C4-2B (cell line): ENCODE results near the gene STK4.
A peak's percentile ranks its signal among the peaks of the same experiment; 100 is the strongest.

Experiments
- CTCF ChIP-seq: fragments of 450-650 bp; conservative IDR thresholded peaks from 2 replicates; pipeline ENCODE4 v1.5.1; 2017; ENCODE audit warnings: mild to moderate bottlenecking
- ZFX ChIP-seq: fragments of 450-650 bp; IDR thresholded peaks from 2 replicates; pipeline ENCODE4 v1.6.1; 2017

- TF ChIP-seq CTCF (peak; percentile 62), ZFX (no peak)
These were observed 114.7 kb downstream of the STK4 start for GRCh38 chr20:45080867-45081624.
